OCI-LY3 (cell line): ENCODE data around the gene EMP1.

Experiments
- CTCF ChIP-seq: fragments of 200-600, 300-600 bp; sonication (generic); IDR thresholded peaks from 2 replicates; pipeline ENCODE4 v1.5.1; 2014; ENCODE audit warnings: antibody characterized with exemption, low read length, low read depth
- EZH2phosphoT487 ChIP-seq: fragments of 200-600 bp; shearing (Covaris generic); IDR thresholded peaks from 2 replicates; pipeline ENCODE4 v1.6.1; 2018; ENCODE audit warnings: antibody characterized with exemption, mixed run types, low read depth

- TF ChIP-seq CTCF (no peak), EZH2phosphoT487 (no peak)
Observed at GRCh38 chr12:13257356-13257875, 60.9 kb downstream of the EMP1 start.
